Neural crest cell (in vitro differentiated cells): ENCODE results near the gene C12orf56. TPM values are rescaled to one million over a fixed set of nuclear protein-coding genes. Genes with fewer than 3 reads are reported as not detected.

Source experiments
- DNase-seq: peaks from one replicate; pipeline ENCODE4 v3.0.0; 2021; ENCODE audit warnings: low read depth, mixed read lengths, low spot score
- H3K27ac Mint-ChIP-seq: one replicate; pipeline ENCODE4 v1.8.0; 2021; ENCODE audit warnings: mild to moderate bottlenecking, mixed read lengths; ENCODE audit not compliant: unreplicated experiment
- H3K27me3 Mint-ChIP-seq: 2 replicates; pipeline ENCODE4 v1.8.0; 2021; ENCODE audit warnings: low read depth, mild to moderate bottlenecking, mixed read lengths
- H3K36me3 Mint-ChIP-seq: 2 replicates; pipeline ENCODE4 v1.8.0; 2021; ENCODE audit warnings: low read depth, mild to moderate bottlenecking, mixed read lengths
- H3K4me1 Mint-ChIP-seq: 2 replicates; pipeline ENCODE4 v1.8.0; 2021; ENCODE audit warnings: mixed read lengths
- H3K4me3 Mint-ChIP-seq: one replicate; pipeline ENCODE4 v1.8.0; 2021; ENCODE audit warnings: mild to moderate bottlenecking, mixed read lengths
- H3K9me3 Mint-ChIP-seq: 2 replicates; pipeline ENCODE4 v1.8.0; 2021; ENCODE audit warnings: mixed read lengths
- CTCF ChIP-seq: fragments of 200-600 bp; sonication (generic); conservative IDR thresholded peaks from 2 replicates; pipeline ENCODE4 v1.5.0; 2021; ENCODE audit warnings: antibody characterized with exemption, mild to moderate bottlenecking
- total RNA-seq: library from RNA; stranded (reverse); gene quantifications from 2 replicates; pipeline ENCODE4 v1.2.1, GENCODE V29; 2021

C12orf56 gene
- total RNA-seq, 1 donor from 2014 or later = 0.51 TPM

GRCh38 chr12:64400041-64400440 is 9.5 kb upstream of the C12orf56 start:
- no peaks in the 10 kb centered on the region for H3K36me3 Mint-ChIP-seq
- no peaks in the 10 kb centered on the region for H3K9me3 Mint-ChIP-seq
- peak overlapping the region; percentile 31 for H3K27ac Mint-ChIP-seq
- H3K4me1 Mint-ChIP-seq = peaks cover 10% of the 10 kb centered on the region
- DNase-seq = no peak
- H3K4me3 Mint-ChIP-seq = peak overlapping the region; percentile 41
- TF ChIP-seq CTCF = no peak
- no peaks in the 10 kb centered on the region for H3K27me3 Mint-ChIP-seq

GRCh38 chr12:64395739-64396138 is 5.2 kb upstream of the C12orf56 start:
- H3K27ac Mint-ChIP-seq = no peak overlapping the region
- peaks cover 10% of the 10 kb centered on the region for H3K4me1 Mint-ChIP-seq
- H3K27me3 Mint-ChIP-seq = peaks cover 3% of the 10 kb centered on the region
- no peak for TF ChIP-seq CTCF
- H3K4me3 Mint-ChIP-seq = no peak overlapping the region
- H3K36me3 Mint-ChIP-seq = no peaks in the 10 kb centered on the region
- no peaks in the 10 kb centered on the region for H3K9me3 Mint-ChIP-seq
- no peak for DNase-seq

DNA sequence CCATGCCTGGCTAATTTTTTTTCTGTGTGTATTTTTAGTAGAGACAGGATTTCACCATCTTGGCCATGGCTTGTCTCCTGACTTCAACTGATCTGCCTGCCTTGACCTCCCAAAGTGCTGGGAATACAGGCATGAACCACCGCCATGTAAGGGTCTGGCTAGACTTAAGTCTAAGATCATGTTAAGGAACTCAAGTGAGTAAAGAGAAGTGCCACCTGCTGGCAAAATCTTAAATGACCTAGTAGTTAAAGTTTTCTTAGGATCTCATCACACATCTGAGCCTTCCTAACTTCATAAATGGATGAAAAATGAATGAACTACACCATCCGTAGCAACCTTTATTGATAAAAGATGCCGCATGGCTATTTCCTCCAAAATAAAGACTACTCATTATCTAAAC is 1.7 kb upstream of the C12orf56 start:
- no peak for DNase-seq
- Mint-ChIP-seq H3K36me3 (no peaks in the 10 kb centered on the region), H3K9me3 (no peaks in the 10 kb centered on the region), H3K4me1 (no peaks in the 10 kb centered on the region), H3K27me3 (peaks cover 7% of the 10 kb centered on the region), H3K27ac (no peak overlapping the region), H3K4me3 (no peak overlapping the region)
- peak; percentile 56 for TF ChIP-seq CTCF

GRCh38 chr12:64389154-64389553 is 1.4 kb downstream of the C12orf56 start:
- Mint-ChIP-seq H3K9me3 (no peaks in the 10 kb centered on the region), H3K4me3 (no peak overlapping the region), H3K27me3 (peaks cover 7% of the 10 kb centered on the region), H3K36me3 (no peaks in the 10 kb centered on the region), H3K27ac (no peak overlapping the region), H3K4me1 (no peaks in the 10 kb centered on the region)
- TF ChIP-seq CTCF = no peak
- no peak for DNase-seq

DNA sequence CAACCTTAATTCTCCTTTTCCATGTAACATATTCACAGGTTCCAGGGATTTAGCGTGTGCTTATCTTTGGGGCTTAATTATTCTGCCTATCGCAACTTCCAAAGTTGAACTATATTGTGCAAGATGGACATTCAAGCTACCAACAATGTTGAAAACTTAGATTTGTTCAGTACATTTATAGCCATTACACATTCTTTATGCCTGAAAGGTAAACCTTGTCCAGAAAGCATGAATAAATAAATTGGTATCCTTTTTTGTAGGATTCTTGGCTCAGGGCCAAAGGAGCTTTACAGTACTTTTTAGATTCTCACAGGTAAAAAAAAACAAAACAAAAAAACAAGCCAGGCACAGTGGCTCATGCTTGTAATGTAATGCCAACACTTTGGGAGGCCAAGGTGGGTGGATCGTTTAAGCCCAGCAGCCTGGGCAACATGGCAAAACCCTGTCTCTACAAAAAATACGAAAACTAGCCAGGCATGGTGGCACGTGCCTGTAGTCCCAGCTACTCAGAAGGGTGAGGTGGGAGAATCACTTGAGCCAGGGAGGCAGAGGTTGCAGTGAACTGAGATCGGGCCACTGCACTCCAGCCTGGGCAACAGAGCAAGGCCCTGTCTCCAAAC is 3.3 kb downstream of the C12orf56 start:
- Mint-ChIP-seq H3K27me3 (peaks cover 7% of the 10 kb centered on the region), H3K4me1 (no peaks in the 10 kb centered on the region), H3K4me3 (no peak overlapping the region), H3K9me3 (no peaks in the 10 kb centered on the region), H3K27ac (no peak overlapping the region), H3K36me3 (no peaks in the 10 kb centered on the region)
- no peak for DNase-seq
- no peak for TF ChIP-seq CTCF
